Measurements from ENCODE around the gene LHPP.

GRCh38 chr10:124512040-124512428 lies 50.4 kb downstream of the LHPP start:
- TF ChIP-seq POLR2AphosphoS5 (IDR thresholded peaks at IDR 0.05; ENCODE audit: low read depth, low read length) (no peak), POLR2A (IDR thresholded peaks at IDR 0.05; ENCODE audit: low read depth, low read length) (no peak), TAF1 (IDR thresholded peaks at IDR 0.05; ENCODE audit: low read depth, low read length) (no peak)
